ENCODE data around the gene BAHCC1.

DNA sequence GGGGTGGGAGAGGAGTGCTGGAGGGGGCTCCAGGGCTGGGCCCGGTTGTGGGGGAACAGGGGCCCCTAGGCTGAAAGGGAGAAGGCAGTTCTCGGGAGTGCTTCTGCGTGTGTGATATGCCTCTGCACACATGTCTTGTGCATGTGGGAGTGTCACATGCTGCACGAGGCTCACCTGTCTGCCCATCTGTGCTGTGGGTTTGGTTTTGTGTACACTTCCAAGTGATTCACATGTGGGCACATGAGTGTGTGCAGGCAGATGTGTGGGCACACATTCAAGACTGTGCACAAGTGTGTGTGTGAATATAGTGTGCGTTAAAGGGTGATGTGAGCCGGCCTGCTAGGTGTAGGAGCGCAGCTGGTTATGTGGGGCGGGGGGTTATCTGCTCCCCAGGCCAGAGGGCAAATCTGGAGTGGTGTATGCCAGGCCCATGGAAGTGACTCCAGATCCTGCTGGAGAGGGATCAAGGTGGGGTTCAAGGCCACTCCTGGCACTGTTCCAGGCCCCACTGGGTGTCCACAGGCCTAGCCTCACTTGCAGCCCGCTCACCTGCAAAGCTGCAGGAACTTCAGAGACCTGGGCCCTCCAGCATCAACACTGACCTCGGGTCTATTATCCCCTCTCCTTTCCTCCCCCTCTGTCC lies 3.8 kb upstream of the BAHCC1 start:
- TF ChIP-seq GATA2 (IDR thresholded peaks at IDR 0.05; ENCODE audit: low read depth, low read length) (no peak), GATA3 (IDR thresholded peaks at IDR 0.05; ENCODE audit: low read depth, low read length) (no peak)

Data from SH-SY5Y (cell line).